Heart right ventricle (tissue), 16 donors: ENCODE results near the gene RBBP4. TPM values are rescaled to one million over a fixed set of nuclear protein-coding genes. Genes with fewer than 3 reads are reported as not detected.

ENCODE experiments used
- ATAC-seq, 8 donors: fragments of 200-7000 bp; cut with Tn5 transposase; one replicate each; pipeline ENCODE4 v1.9.1; 2020; ENCODE audit warnings: mild to moderate bottlenecking in 8 of 8, moderate library complexity in 8 of 8, moderate number of reproducible peaks in 1 of 8
- DNase-seq, 2 donors: peaks; one replicate each; pipeline ENCODE4 v3.0.0-alpha.2; 2020
- H3K27ac ChIP-seq, 10 donors: fragments of 200-600 bp; sonication (generic) in 2 of 10; one replicate each; pipeline versions ENCODE4 v1.5.0 to v1.8.0; 2020 to 2022; ENCODE audit warnings: mild to moderate bottlenecking in 3 of 10
- H3K27me3 ChIP-seq, 7 donors: fragments of 200-600 bp; one replicate each; pipeline ENCODE4 v1.8.0; 2021 to 2022; ENCODE audit warnings: mild to moderate bottlenecking in 2 of 7
- H3K36me3 ChIP-seq, 9 donors: fragments of 200-600 bp; sonication (generic) in 1 of 9; one replicate each; pipeline versions ENCODE4 v1.5.0 to v1.8.0; 2020 to 2022; ENCODE audit warnings: mild to moderate bottlenecking in 2 of 9
- H3K4me1 ChIP-seq, 9 donors: fragments of 200-600 bp; sonication (generic) in 1 of 9; one replicate each; pipeline versions ENCODE4 v1.5.0 to v1.8.0; 2020 to 2022; ENCODE audit warnings: mild to moderate bottlenecking in 4 of 9
- H3K4me3 ChIP-seq, 10 donors: fragments of 200-600 bp; sonication (generic) in 2 of 10; one replicate each; pipeline versions ENCODE4 v1.5.0 to v1.8.0; 2020 to 2022; ENCODE audit warnings: mild to moderate bottlenecking in 7 of 10, moderate library complexity in 2 of 10
- H3K9me3 ChIP-seq, 11 donors: fragments of 200-600 bp in 10 of 11; sonication (generic) in 2 of 11; one replicate each; pipeline versions ENCODE4 v1.5.0 to v1.8.0; 2013 to 2022; ENCODE audit warnings: mild to moderate bottlenecking in 2 of 11, control low read depth in 1 of 11, moderate library complexity in 1 of 11
- CTCF ChIP-seq, 9 donors: fragments of 200-600 bp; sonication (generic) in 2 of 9; IDR thresholded peaks; one replicate each; pipeline versions ENCODE4 v1.5.0 to v1.8.0; 2021 to 2022; ENCODE audit warnings: antibody characterized with exemption in 9 of 9, mild to moderate bottlenecking in 5 of 9, moderate library complexity in 1 of 9
- WGBS, 2 donors: extraction: QIAGEN DNeasy Blood & Tissue Kit; methylation state at CpG; one replicate each; pipeline ENCODE4 v1.1.7; 2013; ENCODE audit warnings: inconsistent platforms in 1 of 2; 5-methylcytosine and 5-hydroxymethylcytosine counted together
- intact Hi-C, 10 donors: fragments of 100-400 bp; cut with DNase I; formaldehyde crosslinking; loops; one replicate each; pipeline versions ENCODE4 v1.11.1 to v1.14.2; 2022
- polyA plus RNA-seq, 2 donors: library from polyadenylated mRNA; stranded (reverse); fragments of 200-250 nt; gene quantifications; one replicate each; pipeline ENCODE4 v1.2.3, GENCODE V29; 2013
- total RNA-seq, 10 donors: library from RNA; stranded (reverse); fragmentation: NEBNext Ultra II Directional in 3 of 10; extraction: Animal tissue kit (Norgen Biotek cat#: 25700) in 3 of 10; gene quantifications; one replicate each; pipeline versions ENCODE4 v1.2.1 to v1.2.4, GENCODE V29; 2021 to 2023
- donor health status: Arrhythmogenic right ventricular cardiomyopathy.
- donor health status: ischemic (EF 13 %, LVEDD 7.1; RV severe dilation, severe dysfunction).
- donor health status: healthy with polysubstance abuse.
- donor health status: DM: no; HTN: yes; CAD: no.
- donor health status: DM: no; HTN: no; CAD: no.
- donor health status: ischemic (EF 25% LVEDD 6.9; RV normal size, moderate dysfunction).
- donor health status: ischemic (EF 25% LVEDD 5.7; RV mildly dilated, moderate dysfunction).
- donor health status: healthy.
- donor health status: DM: yes; HTN: yes; CAD: no.
- donor health status: Ischemic cardiomyopathy.
- donor health status: ischemic (EF 35%, LVEDD 5.7; RV mildly dilated, moderate dysfunction).
- donor health status: nonischemic (EF 11% LVEDD 7.7; RV severe dilation, severe dysfunction).
- donor health status: DM: yes; HTN: yes; CAD: no.
- donor health status: PGD.
- donor health status: ischemic (EF 29% LVEDD 5.4; RV normal size, mild dysfunction).
- donor health status: nonischemic (EF 23%, LVEDD 6.1; RV moderate dilation, normal function).

The RBBP4 gene
- total and polyA plus RNA-seq, 12 donors, result 17.9 to 119 (median 109) TPM

- no peaks in the 10 kb centered on the region for H3K27me3 ChIP-seq
- ATAC-seq (no peak), DNase-seq (no peak)
- TF ChIP-seq CTCF (IDR thresholded peaks at IDR 0.05), result no peak
- WGBS, 2 donors, result 81 to 86% methylated on average over 4 of the region's 4 CpGs
- no peak overlapping the region for H3K27ac ChIP-seq
- no peaks in the 10 kb centered on the region for H3K9me3 ChIP-seq
- no peak overlapping the region for H3K4me3 ChIP-seq
- H3K36me3 ChIP-seq, result peaks cover 0 to 27% (median 0%) of the 10 kb centered on the region in 9 donors
- H3K4me1 ChIP-seq, result peaks cover 0 to 16% (median 5%) of the 10 kb centered on the region in 9 donors
- intact Hi-C loops, result loop anchor here in 1 of 10 donors (10.0 kb wide), 1 partner anchor 84 kb away; no protein-coding TSS in a partner anchor
These were observed 41.8 kb upstream of the RBBP4 start for GRCh38 chr1:32609180-32609579.

GRCh38 chr1:32611859-32612188 lies 39.2 kb upstream of the RBBP4 start:
- TF ChIP-seq CTCF (IDR thresholded peaks at IDR 0.05), result no peak
- Histone ChIP-seq H3K9me3 (no peaks in the 10 kb centered on the region), H3K27me3 (no peaks in the 10 kb centered on the region), H3K27ac (peak overlapping the region in 9 of 10 donors; percentile 45 to 82 (median 63)), H3K4me1 (peaks cover 0 to 16% (median 5%) of the 10 kb centered on the region in 9 donors), H3K36me3 (peaks cover 0 to 14% (median 0%) of the 10 kb centered on the region in 9 donors), H3K4me3 (peak overlapping the region; percentile 26 to 68 (median 50))
- ATAC-seq (peak in 1 of 8 donors; percentile 58), DNase-seq (no peak)
- intact Hi-C loops, result loop anchor here in 4 of 10 donors (2.0 to 10.0 kb wide), 5 partner anchors 39 to 167 kb away; partner anchors contain the start of genes RBBP4 (in 1 of the 4) and ZBTB8OS (in 1 of the 4)
- WGBS, 2 donors, result 7 to 10% methylated on average over 12 of the region's 12 CpGs

- ATAC-seq (peak; percentile 99 to 100 (median 100)), DNase-seq (peak; percentile 84 to 89)
- intact Hi-C loops, result loop anchor here in 4 of 10 donors (2.0 to 10.0 kb wide), 5 partner anchors 38 to 168 kb away; partner anchors contain the start of genes RBBP4 (in 1 of the 4) and ZBTB8OS (in 1 of the 4)
- peak in 7 of 9 donors; percentile 31 to 55 (median 46) for TF ChIP-seq CTCF (IDR thresholded peaks at IDR 0.05)
- H3K36me3 ChIP-seq, result peaks cover 0 to 10% (median 0%) of the 10 kb centered on the region in 9 donors
- H3K27me3 ChIP-seq, result no peaks in the 10 kb centered on the region
- peak overlapping the region in 9 of 10 donors; percentile 45 to 82 (median 63) for H3K27ac ChIP-seq
- peak overlapping the region; percentile 26 to 68 (median 50) for H3K4me3 ChIP-seq
- WGBS, 2 donors, result 4 to 5% methylated on average over 35 of the region's 35 CpGs
- no peaks in the 10 kb centered on the region for H3K9me3 ChIP-seq
- peaks cover 0 to 16% (median 5%) of the 10 kb centered on the region in 9 donors for H3K4me1 ChIP-seq
These were observed 38.7 kb upstream of the RBBP4 start for GRCh38 chr1:32612189-32612881.

GRCh38 chr1:32613472-32613871 lies 37.5 kb upstream of the RBBP4 start:
- Histone ChIP-seq H3K9me3 (no peaks in the 10 kb centered on the region), H3K36me3 (peaks cover 0 to 9% (median 0%) of the 10 kb centered on the region in 9 donors), H3K27ac (no peak overlapping the region), H3K4me3 (no peak overlapping the region), H3K27me3 (no peaks in the 10 kb centered on the region), H3K4me1 (peaks cover 0 to 16% (median 5%) of the 10 kb centered on the region in 9 donors)
- no peak for ATAC-seq
- intact Hi-C loops, result loop anchor here in 4 of 10 donors (2.0 to 10.0 kb wide), 5 partner anchors 37 to 169 kb away; partner anchors contain the start of genes RBBP4 (in 1 of the 4) and ZBTB8OS (in 1 of the 4)
- no peak for TF ChIP-seq CTCF (IDR thresholded peaks at IDR 0.05)
- 90 to 91% methylated on average over 5 of the region's 5 CpGs for WGBS, 2 donors
- no peak for DNase-seq
